ENCODE data around the gene LARP1B.
"Not testable (repeated sequence)": the region's sequence is repeated elsewhere in the genome, so short reads cannot be mapped to it uniquely, and the experiment has no call there.

LARP1B gene

GRCh38 chr4:128228845-128229795, 168.0 kb downstream of the LARP1B start:
- no peak for DNase-seq

GRCh38 chr4:128232719-128233118, 171.6 kb downstream of the LARP1B start:
- no peak for DNase-seq

DNA sequence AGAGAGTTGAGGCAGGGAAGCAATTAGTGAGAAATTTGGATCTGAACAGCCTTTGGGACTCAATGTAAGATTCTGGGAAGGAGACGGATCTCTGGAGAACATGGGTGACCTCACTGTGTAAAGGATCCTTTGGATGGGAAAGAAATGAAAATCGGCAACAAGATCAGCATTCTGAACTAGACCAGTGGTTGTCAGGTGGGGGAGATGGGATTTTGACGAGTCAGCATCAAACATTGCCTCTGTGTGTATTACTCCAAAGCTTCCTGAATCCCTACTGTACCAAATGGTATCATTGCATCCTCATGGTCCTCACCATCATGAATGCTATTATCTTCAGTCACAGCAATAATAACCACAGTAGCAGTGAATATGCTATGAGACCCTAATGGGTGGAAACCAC, 173.7 kb downstream of the LARP1B start:
- no peak for DNase-seq

GRCh38 chr4:128241019-128241418, 179.9 kb downstream of the LARP1B start:
- no peak for DNase-seq

DNA sequence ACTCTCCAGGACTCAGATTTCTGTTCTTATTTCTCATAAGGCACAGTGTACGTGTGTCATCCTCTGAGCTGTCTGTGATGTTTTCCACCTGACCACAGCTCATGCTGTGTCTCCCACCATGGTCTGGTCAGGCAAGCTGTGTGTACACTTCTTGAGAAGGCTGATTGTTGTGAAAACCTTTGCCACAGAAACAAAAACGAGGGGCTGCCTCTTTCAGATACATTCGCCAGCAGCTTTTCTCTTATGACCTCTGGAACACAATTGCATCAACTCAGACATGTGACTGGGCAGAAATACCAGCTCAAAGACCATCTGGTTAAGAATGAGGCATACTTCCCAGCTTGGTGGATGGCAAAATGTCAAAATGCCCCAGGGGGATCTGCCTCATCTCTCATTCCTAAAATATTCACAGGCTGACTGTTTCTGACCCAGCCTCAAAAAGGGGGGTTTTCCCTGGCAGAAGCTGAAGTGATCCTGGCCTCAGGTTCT, 180.4 kb downstream of the LARP1B start:
- DNase-seq, result no peak

DNA sequence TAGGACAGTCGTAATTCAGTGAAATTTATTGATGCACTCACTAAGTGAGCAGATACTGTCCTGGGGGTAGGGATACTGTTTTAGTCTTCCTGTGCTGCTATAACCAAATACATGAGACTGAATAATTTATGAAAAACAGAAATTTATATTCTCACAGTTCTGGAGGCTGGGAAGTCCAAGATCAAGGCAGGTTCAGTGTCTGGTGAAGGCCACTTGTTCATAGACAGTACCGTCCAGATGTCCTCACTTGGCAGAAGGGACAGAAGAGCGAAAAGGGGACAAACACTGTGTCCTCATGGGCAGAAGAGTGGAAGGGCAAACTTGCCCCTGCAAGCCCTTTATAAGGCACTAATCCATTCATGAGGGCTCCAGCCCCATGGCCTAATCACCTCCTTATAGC, 180.9 kb downstream of the LARP1B start:
- no peak for DNase-seq

DNA sequence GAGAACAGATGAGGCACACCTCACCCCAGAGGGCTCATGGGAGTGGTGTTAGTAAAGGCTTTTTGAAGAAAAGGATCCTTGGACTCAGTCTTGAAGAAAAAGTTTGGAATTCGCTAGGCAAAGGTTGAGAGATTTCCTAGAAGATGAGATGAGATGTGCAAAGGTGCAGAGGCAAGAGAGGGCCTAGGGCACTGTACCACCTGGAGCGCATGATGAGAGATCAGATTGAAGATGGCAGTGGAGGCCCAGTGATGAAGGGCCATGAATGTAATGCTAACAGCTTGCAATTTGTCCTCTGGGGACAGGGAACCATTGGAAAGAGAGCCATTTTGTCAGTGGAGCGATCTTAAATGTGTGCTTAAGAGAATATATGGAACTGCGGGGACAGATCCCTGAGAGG, 181.5 kb downstream of the LARP1B start:
- no peak for DNase-seq

DNA sequence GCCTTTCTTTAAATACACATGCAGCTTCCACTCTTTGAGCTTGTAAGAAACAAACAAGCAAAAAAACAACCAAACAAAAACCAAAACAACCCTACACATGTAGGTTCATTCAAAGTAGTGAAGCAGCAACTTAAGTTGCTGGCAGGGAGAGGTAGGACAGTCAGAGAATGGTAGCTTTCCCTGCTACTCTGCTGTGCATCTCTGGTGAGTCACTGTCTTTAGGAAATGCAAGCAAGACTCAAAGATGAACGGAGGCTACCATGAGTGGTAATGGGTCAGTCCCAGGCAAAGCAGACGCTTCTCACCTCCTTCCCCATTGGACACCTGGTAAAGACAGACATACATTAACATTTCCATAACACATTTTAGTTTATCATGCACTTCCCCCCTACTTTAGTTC, 183.3 kb downstream of the LARP1B start:
- no peak for DNase-seq

DNA sequence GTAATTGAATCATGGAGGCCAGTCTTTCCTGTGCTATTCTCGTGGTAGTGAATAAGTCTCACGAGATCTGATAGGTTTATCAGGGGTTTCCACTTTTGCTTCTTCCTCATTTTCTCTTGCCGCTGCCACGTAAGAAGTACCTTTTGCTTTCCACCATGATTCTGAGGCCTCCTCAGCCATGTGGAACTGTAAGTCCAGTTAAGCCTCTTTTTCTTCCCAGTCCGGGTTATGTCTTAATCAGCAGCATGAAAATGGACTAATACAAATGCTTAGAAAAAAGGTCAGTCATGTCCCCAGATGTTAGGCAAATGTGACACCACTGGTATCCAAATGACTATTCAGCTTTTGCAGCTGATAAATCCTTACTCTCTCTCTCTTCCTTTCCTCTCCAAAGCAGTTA, 184.3 kb downstream of the LARP1B start:
- DNase-seq, result not testable (repeated sequence)

GRCh38 chr4:128247906-128248305, 186.8 kb downstream of the LARP1B start:
- no peak for DNase-seq

DNA sequence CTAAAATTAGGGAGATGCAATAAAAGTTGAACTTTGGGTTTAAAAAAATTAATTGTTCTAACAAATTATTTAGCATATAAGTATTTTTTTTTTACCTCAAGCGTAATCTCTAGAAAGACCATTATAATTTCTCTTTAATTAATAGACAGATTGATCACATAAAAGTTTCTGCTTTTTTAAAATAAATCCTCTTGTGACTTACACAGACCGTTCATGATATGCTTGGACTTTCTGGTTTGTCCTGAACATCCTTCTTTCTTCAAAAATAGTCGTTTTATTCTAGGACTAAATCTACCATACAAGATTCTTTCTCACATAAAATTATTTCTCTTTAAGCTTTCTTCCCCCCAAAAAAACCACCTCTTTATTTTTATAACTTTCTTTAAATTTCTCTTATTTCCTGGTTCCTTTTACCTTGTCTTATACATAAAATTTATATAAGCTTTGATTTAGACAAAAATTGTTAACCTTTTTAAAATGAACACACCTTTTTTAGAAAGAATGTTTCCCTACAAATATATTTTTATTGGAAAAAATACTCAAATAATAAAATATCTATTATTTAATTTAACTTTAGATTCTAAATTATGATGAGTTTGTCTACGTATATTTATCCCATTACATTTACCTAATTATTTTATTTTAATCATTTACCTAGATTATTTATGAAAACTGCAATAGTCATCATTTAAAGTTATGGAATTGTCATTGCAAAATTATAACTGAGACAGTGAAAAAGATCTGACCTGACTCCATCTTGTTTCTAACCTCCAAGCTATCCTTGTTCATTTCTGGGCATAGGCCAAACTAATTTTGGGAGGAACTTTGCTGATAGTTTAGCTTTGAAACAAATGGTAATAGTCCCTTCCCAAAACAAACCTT, 188.9 kb downstream of the LARP1B start:
- no peak for DNase-seq

- no peak for DNase-seq
Measured at GRCh38 chr4:128255906-128256305, 194.8 kb downstream of the LARP1B start.

- DNase-seq, result no peak
Measured at GRCh38 chr4:128256539-128256938, 195.4 kb downstream of the LARP1B start.

DNA sequence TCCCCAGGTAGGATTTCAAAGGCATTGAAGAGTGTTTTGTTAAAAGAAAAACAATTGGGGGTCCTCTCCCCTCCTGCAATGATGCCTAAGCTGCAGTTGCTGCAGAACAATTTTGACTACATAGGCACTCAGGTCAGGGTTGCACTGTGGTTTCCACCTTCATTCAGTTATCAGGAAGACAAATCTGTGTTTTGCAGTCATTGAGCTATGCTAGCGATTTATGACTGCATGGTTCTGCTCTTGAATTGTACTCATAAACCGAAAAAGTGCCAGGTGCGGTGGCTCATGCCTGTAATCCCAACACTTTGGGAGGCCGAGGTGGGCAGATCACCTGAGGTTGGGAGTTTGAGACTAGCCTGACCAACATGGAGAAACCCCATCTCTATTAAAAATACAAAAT, 197.1 kb downstream of the LARP1B start:
- not testable (repeated sequence) for DNase-seq

DNA sequence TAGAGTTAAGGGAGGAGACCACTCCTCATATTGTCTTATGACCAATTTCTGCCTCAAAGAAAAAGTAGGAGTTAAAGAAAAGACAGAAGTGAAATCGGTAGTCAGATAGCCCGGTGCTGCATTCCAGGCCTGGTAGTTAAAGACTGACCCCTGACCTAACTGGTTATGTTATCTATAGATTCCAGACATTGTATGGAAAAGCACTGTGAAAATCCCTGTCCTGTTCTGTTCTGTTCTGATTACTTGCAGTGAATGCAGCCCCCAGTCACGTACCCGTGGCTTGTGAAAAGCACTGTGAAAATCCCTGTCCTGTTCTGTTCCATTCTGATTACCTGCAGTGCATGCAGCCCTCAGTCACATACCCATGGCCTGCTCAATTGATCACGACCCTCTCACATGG, 198.8 kb downstream of the LARP1B start:
- not testable (repeated sequence) for DNase-seq

Measured in stimulated activated CD4-positive, alpha-beta T cell treated with anti-CD3 and anti-CD28 coated beads, Interleukin-15, amount 100 ng/mL, for 24 hours (primary cell).